Keratinocyte (primary cell): ENCODE results near the gene RAD21L1. TPM values are rescaled to one million over a fixed set of nuclear protein-coding genes. Genes with fewer than 3 reads are reported as not detected.

Experiments
- DNase-seq: peaks from one replicate; pipeline ENCODE4 v3.0.0-alpha.2; 2011; ENCODE audit warnings: low read depth, missing footprints, low spot score
- FAIRE-seq: peaks from 2 replicates; lab custom pipeline; 2011; peaks lifted over from hg19 to GRCh38; lab: Jason Lieb, UNC
- H2AFZ ChIP-seq: 2 replicates; pipeline ENCODE4 v1.6.0; 2012; ENCODE audit warnings: low read length, control low read depth, inconsistent platforms; ENCODE audit not compliant: control insufficient read depth
- H3K27ac ChIP-seq: 2 replicates; pipeline ENCODE4 v1.5.1; 2011; ENCODE audit warnings: low read length; ENCODE audit not compliant: control insufficient read depth, insufficient read depth
- H3K27me3 ChIP-seq: 3 replicates; pipeline ENCODE4 v1.6.0; 2011; ENCODE audit warnings: low read length; ENCODE audit not compliant: control insufficient read depth, insufficient read depth; ENCODE audit errors: extremely low read depth
- H3K36me3 ChIP-seq, 2 experiments: 2 replicates in 1 of 2; 3 replicates in 1 of 2; pipeline ENCODE4 v1.5.1; 2011; ENCODE audit warnings: low read length in 2 of 2, mild to moderate bottlenecking in 1 of 2; ENCODE audit not compliant: control insufficient read depth in 2 of 2, insufficient read depth in 2 of 2; ENCODE audit errors: extremely low read depth in 1 of 2
- H3K4me1 ChIP-seq: 3 replicates; pipeline ENCODE4 v1.5.1; 2011; ENCODE audit warnings: low read length; ENCODE audit not compliant: control insufficient read depth, insufficient read depth; ENCODE audit errors: extremely low read depth
- H3K4me2 ChIP-seq: 3 replicates; pipeline ENCODE4 v1.6.0; 2011; ENCODE audit warnings: low read depth, low read length; ENCODE audit not compliant: control insufficient read depth, insufficient read depth; ENCODE audit errors: extremely low read depth
- H3K4me3 ChIP-seq, 3 experiments: fragments of 200-600 bp in 1 of 3; sonication (generic) in 1 of 3; 2 replicates in 2 of 3; 3 replicates in 1 of 3; pipeline ENCODE4 v1.5.1; 2011 to 2016; ENCODE audit warnings: low read length in 3 of 3, mild to moderate bottlenecking in 3 of 3, control low read depth in 2 of 3, inconsistent platforms in 1 of 3, low read depth in 1 of 3, mixed read lengths in 1 of 3, mixed run types in 1 of 3, moderate library complexity in 1 of 3; ENCODE audit not compliant: control insufficient read depth in 2 of 3, insufficient read depth in 2 of 3; ENCODE audit errors: extremely low read depth in 1 of 3
- H3K79me2 ChIP-seq: 2 replicates; pipeline ENCODE4 v1.6.0; 2012; ENCODE audit warnings: low read length; ENCODE audit not compliant: control insufficient read depth, insufficient read depth
- H3K9ac ChIP-seq: 3 replicates; pipeline ENCODE4 v1.6.0; 2011; ENCODE audit warnings: low read length; ENCODE audit not compliant: control insufficient read depth, insufficient read depth; ENCODE audit errors: extremely low read depth
- H3K9me1 ChIP-seq: 3 replicates; pipeline ENCODE4 v1.6.0; 2011; ENCODE audit warnings: low read length; ENCODE audit not compliant: control insufficient read depth, insufficient read depth; ENCODE audit errors: extremely low read depth
- H3K9me3 ChIP-seq: 2 replicates; pipeline ENCODE4 v1.5.1; 2012; ENCODE audit warnings: low read depth, low read length; ENCODE audit not compliant: control insufficient read depth
- H4K20me1 ChIP-seq: 3 replicates; pipeline ENCODE4 v1.6.0; 2011; ENCODE audit warnings: low read length; ENCODE audit not compliant: control insufficient read depth, insufficient read depth; ENCODE audit errors: extremely low read depth
- EZH2 ChIP-seq: IDR thresholded peaks from one replicate; pipeline ENCODE4 v1.6.1; 2012; ENCODE audit warnings: inconsistent platforms, mild to moderate bottlenecking, low read length, moderate library complexity
- dilution Hi-C: fragments of 300-500 bp; cut with MboI; formaldehyde crosslinking; loops from one replicate; pipeline ENCODE4 v1.7.0; 2020; ENCODE audit warnings: low sequenced_read_pairs; ENCODE audit not compliant: extremely low pct_ligation_motif_present
- polyA plus RNA-seq, 5 experiments: library from polyadenylated mRNA; depleted of rRNA in 3 of 5; stranded (reverse) in 3 of 5; stranded (forward) in 1 of 5; unstranded in 1 of 5; fragments of >200 nt; gene quantifications; 1 replicate in 1 of 5; 2 replicates in 3 of 5; 3 replicates in 1 of 5; pipeline versions ENCODE4 v1.2.1 to v1.2.3, GENCODE V29; 2011 to 2012; ENCODE audit warnings: missing spikeins in 2 of 5, low read depth in 1 of 5, low replicate concordance in 1 of 5
- TF ChIP-seq, protein P1 (sequence below), 3 experiments: IDR thresholded peaks in 1 of 3; conservative IDR thresholded peaks in 1 of 3; optimal IDR thresholded peaks in 1 of 3; 2 replicates in 2 of 3; 3 replicates in 1 of 3; pipeline versions ENCODE3 to v1.5.1; 2011; ENCODE audit warnings: low read length in 3 of 3, mild to moderate bottlenecking in 3 of 3, moderate library complexity in 2 of 3, control low read depth in 1 of 3, inconsistent platforms in 1 of 3; ENCODE audit not compliant: insufficient read depth in 2 of 3; ENCODE audit errors: extremely low read depth in 1 of 3

Gene RAD21L1
- polyA plus RNA-seq, 1 donor (not counting 4 experiments of a cell fraction or from before 2014, with no cell fraction given) = not detected

DNA sequence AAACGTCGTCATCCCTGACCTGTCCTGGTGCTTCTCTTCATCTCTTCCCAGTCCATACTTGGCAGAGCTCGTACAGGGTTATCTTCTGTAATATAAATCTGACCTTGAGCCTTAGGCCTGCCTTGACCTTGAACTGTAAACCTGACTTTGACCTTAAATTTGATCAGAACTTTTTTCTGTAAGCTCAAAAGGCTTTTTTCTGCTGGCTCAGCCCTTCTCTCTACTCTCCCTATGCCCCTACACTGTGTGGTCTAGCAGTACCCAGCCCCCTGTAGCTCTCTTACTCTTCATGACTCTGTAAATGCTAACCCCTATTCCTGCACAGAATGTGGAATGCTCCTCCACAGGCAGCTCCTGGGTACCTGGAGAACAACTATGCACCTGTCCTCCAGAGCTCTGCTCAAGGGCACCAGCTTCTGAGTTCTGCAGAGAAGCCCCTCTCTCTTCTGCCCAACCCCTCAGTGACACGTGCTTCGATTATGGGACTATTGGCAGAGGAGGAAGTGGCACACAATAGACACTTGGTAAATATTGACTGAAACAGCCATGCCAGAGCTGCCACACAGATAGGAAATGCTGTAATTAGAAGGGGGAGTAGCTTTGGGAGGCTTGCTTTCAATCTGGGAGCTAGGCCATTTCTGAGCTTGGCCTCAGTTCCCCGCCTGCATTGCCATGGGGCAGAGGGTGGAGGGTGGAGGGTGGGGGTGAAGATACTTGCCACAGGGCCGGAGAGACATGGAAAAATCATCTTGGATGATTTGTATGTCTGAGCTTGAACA, 55.6 kb downstream of the RAD21L1 start:
- no peaks in the 10 kb centered on the region for H3K79me2 ChIP-seq
- H3K27ac ChIP-seq = no peak overlapping the region
- FAIRE-seq (no peak), DNase-seq (no peak)
- H4K20me1 ChIP-seq = no peaks in the 10 kb centered on the region
- no peaks in the 10 kb centered on the region for H3K36me3 ChIP-seq
- no peak overlapping the region for H3K4me2 ChIP-seq
- no peak overlapping the region for H2AFZ ChIP-seq
- no peaks in the 10 kb centered on the region for H3K9me3 ChIP-seq
- H3K9me1 ChIP-seq = no peaks in the 10 kb centered on the region
- no peak overlapping the region for H3K9ac ChIP-seq
- H3K4me1 ChIP-seq = no peaks in the 10 kb centered on the region
- dilution Hi-C loops = no loop called here
- TF ChIP-seq EZH2 = no peak
- TF ChIP-seq, protein P1, sequence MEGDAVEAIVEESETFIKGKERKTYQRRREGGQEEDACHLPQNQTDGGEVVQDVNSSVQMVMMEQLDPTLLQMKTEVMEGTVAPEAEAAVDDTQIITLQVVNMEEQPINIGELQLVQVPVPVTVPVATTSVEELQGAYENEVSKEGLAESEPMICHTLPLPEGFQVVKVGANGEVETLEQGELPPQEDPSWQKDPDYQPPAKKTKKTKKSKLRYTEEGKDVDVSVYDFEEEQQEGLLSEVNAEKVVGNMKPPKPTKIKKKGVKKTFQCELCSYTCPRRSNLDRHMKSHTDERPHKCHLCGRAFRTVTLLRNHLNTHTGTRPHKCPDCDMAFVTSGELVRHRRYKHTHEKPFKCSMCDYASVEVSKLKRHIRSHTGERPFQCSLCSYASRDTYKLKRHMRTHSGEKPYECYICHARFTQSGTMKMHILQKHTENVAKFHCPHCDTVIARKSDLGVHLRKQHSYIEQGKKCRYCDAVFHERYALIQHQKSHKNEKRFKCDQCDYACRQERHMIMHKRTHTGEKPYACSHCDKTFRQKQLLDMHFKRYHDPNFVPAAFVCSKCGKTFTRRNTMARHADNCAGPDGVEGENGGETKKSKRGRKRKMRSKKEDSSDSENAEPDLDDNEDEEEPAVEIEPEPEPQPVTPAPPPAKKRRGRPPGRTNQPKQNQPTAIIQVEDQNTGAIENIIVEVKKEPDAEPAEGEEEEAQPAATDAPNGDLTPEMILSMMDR (optimal IDR thresholded peaks at IDR 0.05 in 1 of 3, IDR thresholded peaks at IDR 0.05 in 1 of 3, conservative IDR thresholded peaks at IDR 0.05 in 1 of 3; ENCODE audit: extremely low read depth in 1 of 3, insufficient read depth in 2 of 3, low read length in 3 of 3) = no peak
- H3K4me3 ChIP-seq = no peak overlapping the region
- no peaks in the 10 kb centered on the region for H3K27me3 ChIP-seq

DNA sequence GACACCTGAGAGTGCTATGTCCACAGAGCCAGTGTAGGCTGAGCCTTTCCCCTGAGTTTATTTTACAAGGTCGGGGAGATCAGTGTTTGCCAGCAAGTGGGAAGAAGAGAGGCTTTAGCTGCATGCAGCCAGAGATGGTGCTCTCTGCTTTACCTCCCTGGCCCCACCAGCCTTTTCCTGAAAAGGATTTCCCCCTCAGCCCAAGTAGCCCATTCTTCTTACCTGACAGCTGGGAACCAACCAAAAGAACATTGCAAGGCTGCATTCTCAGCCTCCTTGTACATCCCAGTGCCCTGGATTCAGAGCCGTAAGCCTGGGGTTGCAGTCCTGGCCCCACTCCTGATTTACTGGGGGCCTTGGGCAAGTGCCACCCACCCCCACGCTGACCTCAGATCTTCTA, 57.1 kb downstream of the RAD21L1 start:
- no peak overlapping the region for H3K4me2 ChIP-seq
- no peak for DNase-seq
- no peak overlapping the region for H3K27ac ChIP-seq
- no peaks in the 10 kb centered on the region for H3K79me2 ChIP-seq
- no peaks in the 10 kb centered on the region for H3K9me3 ChIP-seq
- no peak for TF ChIP-seq EZH2
- TF ChIP-seq, protein P1 (optimal IDR thresholded peaks at IDR 0.05 in 1 of 3, IDR thresholded peaks at IDR 0.05 in 1 of 3, conservative IDR thresholded peaks at IDR 0.05 in 1 of 3; ENCODE audit: extremely low read depth in 1 of 3, insufficient read depth in 2 of 3, low read length in 3 of 3) = no peak
- no peak overlapping the region for H3K9ac ChIP-seq
- H3K9me1 ChIP-seq = no peaks in the 10 kb centered on the region
- H2AFZ ChIP-seq = no peak overlapping the region
- H3K4me1 ChIP-seq = no peaks in the 10 kb centered on the region
- no peaks in the 10 kb centered on the region for H3K27me3 ChIP-seq
- H3K4me3 ChIP-seq = no peak overlapping the region
- no peaks in the 10 kb centered on the region for H3K36me3 ChIP-seq
- H4K20me1 ChIP-seq = no peaks in the 10 kb centered on the region
- dilution Hi-C loops = no loop called here
- no peak for FAIRE-seq
